ENCODE data around the gene C7.
"Not testable (repeated sequence)": the region's sequence is repeated elsewhere in the genome, so short reads cannot be mapped to it uniquely, and the experiment has no call there.

Gene C7

DNA sequence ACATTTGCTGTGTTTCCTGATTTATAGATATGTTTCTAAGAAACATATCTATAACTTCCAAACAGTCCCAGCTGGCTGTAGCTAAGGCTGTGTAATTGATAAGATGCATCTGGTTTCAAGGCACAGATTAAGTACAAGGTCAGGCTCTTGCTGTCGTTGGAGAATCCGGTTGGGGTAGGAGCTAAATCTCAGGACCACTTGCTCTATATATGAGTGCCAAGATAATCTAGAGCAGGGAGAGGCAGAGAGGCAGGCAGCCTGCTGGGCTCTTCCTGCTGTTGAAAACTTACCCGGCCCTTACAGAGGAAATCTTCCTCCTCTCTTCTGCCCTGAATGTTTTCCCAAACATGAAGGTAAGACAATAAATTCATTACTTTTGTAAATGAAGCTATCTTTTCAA is at the start of gene C7:
C7 (plus strand) TSS at position 234 of the 400 bp plus-strand sequence; CDS start at position 348, 114 bp downstream.
- FAIRE-seq: no peak

DNA sequence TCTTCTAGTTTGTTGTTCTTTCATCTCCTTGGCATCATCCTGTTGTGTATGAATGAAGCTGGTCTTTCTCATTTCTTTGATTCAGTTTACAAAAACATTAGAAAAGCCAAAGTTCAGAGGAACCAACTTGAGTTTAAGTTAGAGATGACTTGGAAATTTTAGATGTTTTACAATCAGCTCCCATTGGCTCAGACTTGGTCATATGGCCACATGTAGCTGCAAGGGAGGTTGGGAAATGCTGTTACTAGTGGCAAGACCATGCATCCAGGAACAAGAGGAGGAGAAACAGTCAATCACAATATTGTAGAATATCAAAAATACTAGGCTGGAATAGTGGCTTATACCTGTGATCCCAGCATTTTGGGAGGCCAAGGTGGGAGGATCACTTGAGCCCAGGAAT is 48.6 kb upstream of the C7 start:
- FAIRE-seq: no peak

DNA sequence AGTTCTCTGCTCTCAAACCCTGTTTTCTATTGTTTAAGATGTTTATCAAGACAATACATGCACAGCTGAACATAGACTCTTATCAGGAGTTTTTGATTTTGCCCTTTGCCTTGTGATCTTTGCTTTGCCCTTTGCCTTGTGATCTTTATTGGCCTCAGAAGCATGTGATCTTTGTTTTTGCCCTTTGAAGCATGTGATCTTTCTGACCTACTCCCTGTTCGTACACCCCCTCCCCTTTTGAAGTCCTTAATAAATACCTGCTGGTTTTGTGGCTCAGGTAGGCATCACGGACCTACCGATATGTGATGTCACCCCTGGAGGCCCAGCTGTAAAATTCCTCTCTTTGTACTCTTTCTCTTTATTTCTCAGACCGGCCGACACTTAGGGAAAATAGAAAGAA is 44.3 kb upstream of the C7 start:
- not testable (repeated sequence) for FAIRE-seq

GRCh38 chr5:40866844-40867243 is 42.5 kb upstream of the C7 start:
- no peak for FAIRE-seq

GRCh38 chr5:40869384-40869783 is 39.9 kb upstream of the C7 start:
- no peak for FAIRE-seq

DNA sequence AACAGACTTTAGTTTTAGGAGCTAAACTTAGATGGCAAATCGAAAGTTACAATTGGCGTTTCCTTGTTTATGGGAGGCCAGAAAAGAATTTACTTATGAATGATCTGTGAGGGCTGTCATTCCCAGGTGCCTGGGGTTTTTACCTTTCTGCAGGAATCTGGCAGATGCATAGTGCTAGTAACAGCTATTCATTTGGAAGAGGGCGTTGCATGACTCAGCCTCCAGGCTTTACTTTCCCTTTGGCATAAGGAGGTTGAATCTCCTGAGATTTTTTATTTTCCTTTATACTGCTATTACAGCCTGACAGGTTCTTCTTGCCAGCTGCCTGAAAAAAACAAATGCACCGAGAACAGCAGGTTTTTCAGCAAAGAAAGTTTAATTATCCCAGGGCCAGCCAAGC is 38.1 kb upstream of the C7 start:
- no peak for FAIRE-seq

DNA sequence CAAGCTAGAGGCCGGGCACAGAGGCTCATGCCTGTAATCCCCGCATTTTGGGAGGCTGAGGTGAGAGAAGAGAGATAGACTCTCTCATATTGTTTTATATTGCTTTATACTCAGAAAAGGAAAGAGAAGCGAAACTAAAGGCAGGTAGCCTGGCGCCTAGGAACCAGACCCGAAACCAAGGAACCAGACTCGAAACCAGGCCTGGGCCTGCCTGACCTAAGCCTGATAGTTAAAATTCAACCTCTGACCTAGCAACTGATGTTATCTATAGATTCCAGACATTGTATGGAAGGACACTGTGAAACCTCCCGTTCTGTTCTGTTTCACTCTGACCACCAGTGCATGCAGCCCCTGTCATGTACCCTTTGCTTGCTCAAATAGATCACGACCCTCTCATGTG is 37.0 kb upstream of the C7 start:
- not testable (repeated sequence) for FAIRE-seq

GRCh38 chr5:40873286-40873880 is 35.9 kb upstream of the C7 start:
- FAIRE-seq: no peak

- FAIRE-seq: no peak
Measured at GRCh38 chr5:40875958-40876357, 33.3 kb upstream of the C7 start.

GRCh38 chr5:40877371-40877988 is 31.8 kb upstream of the C7 start:
- FAIRE-seq: no peak

- FAIRE-seq: peak; percentile 94
Measured at GRCh38 chr5:40879163-40879942, 29.9 kb upstream of the C7 start.

DNA sequence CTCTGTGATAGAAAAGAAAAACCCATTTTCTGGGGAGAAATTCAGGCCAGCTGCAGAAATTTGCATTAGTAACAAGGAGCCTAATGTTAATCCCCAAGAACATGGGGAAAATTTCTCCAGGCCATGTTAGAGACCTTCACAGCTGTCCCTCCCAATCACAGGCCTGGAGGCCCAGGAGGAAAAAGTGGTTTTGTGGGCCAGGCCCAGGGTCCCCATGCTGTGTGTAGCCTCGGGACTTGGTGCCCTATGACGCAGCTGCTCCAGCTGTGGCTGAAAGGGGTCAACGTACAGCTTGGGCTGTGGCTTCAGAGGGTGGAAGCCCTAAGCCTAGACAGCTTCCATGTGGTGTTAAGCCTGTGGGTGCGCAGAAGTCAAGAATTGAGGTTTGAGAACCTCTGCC is 27.0 kb upstream of the C7 start:
- no peak for FAIRE-seq

DNA sequence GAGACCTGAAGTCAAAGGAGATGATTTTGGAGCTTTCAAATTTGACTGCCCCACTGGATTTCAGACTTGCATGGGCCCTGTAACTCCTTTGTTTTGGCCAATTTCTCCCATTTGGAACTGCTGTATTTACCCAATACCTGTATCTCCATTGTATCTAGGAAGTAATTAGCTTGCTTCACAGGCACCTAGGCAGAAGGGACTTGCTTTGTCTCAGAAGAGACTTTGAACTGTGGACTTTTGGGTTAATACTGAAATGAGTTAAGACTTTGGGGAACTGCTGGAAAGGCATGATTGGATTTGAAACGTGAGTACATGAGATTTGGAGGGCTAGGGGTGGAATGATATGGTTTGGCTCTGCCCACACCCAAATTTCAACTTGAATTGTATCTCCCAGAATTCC is 26.2 kb upstream of the C7 start:
- FAIRE-seq: not testable (repeated sequence)

- not testable (repeated sequence) for FAIRE-seq
Measured at GRCh38 chr5:40895440-40896425, 13.6 kb upstream of the C7 start.

DNA sequence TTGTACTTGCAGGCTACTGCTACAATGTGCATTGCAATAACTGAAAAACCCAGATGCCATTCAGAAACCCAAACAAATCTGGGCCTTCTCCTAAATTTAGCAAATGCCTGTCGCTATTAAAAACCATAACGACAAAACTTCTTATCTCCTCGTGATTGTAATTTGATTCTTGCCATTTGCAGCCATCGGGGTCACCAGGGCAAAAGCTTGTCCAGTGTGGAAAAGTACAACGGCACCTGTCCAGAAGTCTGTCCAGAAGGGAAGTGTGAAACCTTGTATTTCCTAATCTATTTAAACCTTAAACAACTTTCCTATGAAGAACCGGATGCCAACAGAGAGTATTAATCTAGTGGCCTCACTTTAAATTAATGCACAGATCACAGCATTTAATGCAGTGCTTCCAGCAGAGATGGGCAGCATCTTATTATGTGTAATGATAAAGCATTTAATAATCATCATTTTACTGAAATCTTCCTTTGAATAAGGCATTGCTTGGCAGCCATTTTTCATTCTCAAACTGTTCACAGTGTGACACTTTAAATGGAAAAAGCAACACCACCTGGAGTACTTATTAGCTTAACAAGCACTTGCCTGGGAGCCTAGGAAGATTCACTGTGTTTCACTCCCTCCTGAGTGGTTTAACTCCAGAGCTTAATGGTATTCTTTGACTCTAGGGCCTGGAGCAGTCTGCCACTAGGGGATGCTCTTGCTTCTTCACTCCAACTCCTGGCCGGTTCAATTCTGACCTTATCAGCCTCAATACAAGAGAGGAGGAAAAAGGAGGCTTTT is 4.9 kb upstream of the C7 start:
- peak; percentile 37 for FAIRE-seq

GRCh38 chr5:40904994-40905306 is 4.3 kb upstream of the C7 start:
- FAIRE-seq: no peak

- FAIRE-seq: no peak
Measured at GRCh38 chr5:40906351-40906751, 2.9 kb upstream of the C7 start.

GRCh38 chr5:40909723-40910122 is 426 bp downstream of the C7 start:
- no peak for FAIRE-seq

DNA sequence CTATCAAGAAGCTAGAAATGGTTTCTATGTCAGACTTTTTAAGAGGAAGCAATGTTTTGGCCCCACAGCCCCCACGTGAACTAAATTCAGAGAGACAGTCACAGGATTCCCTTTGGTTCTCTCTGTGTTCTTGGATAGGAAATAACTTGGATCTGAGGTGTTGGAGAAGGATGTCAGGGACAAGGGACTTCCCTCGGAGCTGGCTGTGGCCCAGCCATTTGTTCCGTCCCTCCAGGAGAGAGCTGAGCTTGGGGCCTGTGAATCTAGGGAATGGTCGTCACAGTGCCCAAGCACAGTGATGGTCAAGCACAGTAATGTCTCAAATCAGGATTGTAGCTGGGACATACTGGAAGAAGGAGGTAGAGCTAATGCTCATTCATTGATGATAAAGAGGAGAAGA is 2.0 kb downstream of the C7 start:
- no peak for FAIRE-seq

- no peak for FAIRE-seq
Measured at GRCh38 chr5:40914835-40915234, 5.5 kb downstream of the C7 start.

DNA sequence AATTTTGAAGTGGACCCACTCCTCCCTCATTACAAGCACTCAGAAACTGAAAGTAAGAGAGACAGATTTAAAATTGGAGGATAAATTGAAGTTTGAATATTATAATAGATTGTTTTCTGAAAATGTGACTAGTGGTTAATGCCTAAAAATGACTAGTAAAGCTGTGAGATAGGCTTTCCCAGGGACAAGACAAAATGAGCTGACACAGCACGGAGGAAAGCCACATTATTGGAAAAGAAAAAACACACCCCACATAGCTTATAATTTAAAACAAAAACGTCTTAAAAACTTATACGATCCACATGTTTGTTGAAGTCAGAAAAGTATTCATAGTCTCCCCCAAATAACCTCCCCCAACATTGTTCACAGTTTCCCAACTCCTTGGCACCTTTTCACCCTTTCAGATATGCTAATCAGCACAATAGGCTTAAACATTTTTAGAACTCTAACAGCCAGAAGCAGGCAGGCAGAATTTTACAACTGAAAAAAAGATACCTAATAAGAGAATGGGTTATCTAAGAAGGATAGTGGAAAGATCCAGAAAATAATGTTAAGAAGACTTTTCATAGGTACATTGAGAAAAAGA is 6.1 kb downstream of the C7 start:
- FAIRE-seq: no peak

- FAIRE-seq: no peak
Measured at GRCh38 chr5:40916226-40916625, 6.9 kb downstream of the C7 start.
